NCI-H1105 (cell line): Measurements from ENCODE around the gene TMPRSS2.
A peak's percentile ranks its signal among the peaks of the same experiment; 100 is the strongest.
"Not testable (repeated sequence)": the region's sequence is repeated elsewhere in the genome, so short reads cannot be mapped to it uniquely, and the experiment has no call there.

ENCODE experiments used
- DNase-seq: peaks from one replicate; lab custom pipeline; 2025; lab: John Stamatoyannopoulos, UW

TMPRSS2 gene

DNA sequence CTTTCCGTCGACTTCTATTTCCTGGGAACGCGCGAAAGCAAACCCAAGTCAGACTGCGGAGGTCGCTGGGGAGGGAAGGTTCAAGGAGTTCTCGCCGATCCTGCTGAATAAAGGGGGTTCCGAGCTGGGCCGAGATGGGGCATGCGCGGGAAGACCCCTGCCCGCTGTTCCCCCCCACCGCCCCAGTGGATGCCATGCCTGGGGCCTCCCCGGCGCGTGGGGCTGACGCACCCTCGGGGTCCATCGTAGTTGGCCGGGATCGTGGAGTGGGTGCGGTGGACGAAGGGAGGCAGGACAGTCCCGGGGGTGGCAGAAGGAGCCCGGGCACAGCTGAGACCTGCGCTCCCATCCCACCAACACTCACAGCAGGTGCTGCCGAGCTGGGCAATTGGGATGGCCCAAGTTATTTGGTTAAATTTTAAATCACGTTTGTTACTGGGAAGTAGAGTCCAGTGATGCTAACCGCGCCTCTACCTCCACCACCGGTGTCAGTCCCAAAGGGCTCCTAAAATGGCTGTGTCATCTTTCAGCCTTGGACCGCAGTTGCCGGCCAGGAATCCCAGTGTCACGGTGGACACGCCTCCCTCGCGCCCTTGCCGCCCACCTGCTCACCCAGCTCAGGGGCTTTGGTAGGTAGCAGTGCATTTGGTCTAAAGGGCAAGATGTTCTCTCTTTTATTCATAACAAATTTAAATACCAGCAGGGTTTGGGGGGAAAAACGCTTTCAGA is 81.1 kb downstream of the TMPRSS2 start:
- DNase-seq: no peak

DNA sequence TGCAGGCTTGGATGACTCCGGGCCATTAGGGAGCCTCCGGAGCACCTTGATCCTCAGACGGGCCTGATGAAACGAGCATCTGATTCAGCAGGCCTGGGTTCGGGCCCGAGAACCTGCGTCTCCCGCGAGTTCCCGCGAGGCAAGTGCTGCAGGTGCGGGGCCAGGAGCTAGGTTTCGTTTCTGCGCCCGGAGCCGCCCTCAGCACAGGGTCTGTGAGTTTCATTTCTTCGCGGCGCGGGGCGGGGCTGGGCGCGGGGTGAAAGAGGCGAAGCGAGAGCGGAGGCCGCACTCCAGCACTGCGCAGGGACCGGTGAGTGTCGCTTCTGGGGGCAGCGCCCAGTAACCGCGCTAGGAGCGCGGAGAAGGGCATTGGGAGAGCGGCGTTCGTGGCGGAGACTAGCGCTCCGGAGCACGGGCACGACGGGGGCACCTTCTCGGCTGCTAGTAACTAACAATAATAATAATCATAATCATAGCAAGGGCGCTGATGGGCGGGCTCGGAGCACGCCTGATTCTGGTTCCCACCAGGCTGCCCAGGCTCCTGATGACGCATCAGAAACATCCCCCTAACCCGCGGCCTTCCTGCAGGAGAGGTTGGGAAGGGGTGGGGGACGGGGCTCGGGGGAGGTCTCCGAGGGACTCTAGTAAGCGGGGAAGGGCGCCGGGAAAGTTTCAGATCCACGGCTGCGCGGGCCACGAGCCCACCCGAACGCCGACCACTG is 81.8 kb downstream of the TMPRSS2 start, which contains the start of gene MX1:
MX1 (plus strand) TSS at position 286 of the 722 bp plus-strand sequence. CDS start 5,832 bp downstream, outside the sequence.
- no peak for DNase-seq

DNA sequence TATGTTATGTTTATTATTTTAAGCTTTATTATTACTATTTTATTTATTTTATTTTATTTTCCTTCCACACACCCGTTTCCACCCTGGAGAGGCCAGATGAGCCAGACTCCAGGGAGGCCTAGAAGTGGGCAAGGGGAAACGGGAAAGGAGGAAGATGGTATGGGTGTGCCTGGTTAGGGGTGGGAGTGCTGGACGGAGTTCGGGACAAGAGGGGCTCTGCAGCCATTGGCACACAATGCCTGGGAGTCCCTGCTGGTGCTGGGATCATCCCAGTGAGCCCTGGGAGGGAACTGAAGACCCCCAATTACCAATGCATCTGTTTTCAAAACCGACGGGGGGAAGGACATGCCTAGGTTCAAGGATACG is 82.4 kb downstream of the TMPRSS2 start:
- DNase-seq: no peak

DNA sequence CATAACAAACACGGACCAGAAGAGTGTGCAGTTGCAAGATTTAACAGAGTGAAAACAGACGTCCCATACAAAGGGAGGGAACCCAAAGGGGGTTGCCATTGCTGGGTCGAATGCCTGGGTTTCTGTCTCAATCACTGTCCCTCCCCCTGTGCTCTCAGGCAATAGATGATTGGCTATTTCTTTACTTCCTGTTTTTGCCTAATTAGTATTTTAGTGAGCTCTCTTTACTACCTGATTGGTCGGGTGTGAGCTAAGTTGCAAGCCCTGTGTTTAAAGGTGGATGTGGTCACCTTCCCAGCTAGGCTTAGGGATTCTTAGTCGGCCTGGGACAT is 84.7 kb downstream of the TMPRSS2 start:
- not testable (repeated sequence) for DNase-seq

DNA sequence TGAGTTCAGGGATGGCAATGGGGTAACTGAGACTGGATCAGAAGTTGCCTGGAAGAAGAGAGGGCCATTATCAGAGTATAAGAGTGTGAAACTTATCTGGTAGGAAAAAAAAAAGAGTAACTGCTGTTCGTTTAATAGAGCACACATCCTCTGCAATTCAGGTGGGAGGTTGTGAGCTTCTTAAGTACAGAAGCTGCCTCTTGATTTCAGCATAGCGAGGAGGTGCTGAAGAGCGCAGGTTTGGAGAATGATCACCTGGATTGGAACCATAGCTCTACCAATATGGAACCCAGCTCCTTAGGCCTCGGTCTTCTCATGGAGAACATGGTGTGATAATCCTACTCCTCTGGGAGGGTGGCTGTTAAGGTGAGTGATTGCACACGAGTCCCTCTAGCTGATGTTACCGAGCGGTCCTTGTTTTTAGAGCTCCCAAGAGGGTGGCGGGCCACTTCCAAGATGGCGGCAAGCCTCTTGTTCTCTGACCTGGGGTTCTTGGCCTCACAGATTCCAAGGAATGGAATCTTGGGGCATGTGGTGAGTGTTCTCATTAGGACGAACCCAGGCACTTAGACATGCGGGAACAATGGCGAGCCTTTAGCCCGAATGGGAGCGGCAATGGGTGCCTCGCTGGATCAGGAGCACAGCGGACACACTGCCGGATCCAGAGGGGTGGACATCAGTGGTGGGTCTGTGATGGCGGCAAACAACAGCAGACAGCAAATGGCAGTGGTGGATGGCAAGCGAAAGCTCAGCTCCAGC is 85.2 kb downstream of the TMPRSS2 start:
- DNase-seq: no peak

DNA sequence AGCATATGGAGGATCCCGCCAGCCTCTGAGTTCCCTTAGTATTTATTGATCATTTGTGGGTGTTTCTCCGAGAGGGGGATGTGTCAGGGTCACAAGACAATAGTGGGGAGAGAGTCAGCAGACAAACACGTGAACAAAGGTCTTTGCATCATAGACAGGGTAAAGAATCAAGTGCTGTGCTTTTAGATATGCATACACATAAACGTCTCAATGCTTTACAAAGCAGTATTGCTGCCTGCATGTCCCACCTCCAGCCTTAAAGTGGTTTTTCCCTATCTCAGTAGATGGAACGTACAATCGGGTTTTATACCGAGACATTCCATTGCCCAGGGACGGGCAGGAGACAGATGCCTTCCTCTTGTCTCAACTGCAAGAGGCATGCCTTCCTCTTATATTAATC is 87.0 kb downstream of the TMPRSS2 start:
- DNase-seq: not testable (repeated sequence)

DNA sequence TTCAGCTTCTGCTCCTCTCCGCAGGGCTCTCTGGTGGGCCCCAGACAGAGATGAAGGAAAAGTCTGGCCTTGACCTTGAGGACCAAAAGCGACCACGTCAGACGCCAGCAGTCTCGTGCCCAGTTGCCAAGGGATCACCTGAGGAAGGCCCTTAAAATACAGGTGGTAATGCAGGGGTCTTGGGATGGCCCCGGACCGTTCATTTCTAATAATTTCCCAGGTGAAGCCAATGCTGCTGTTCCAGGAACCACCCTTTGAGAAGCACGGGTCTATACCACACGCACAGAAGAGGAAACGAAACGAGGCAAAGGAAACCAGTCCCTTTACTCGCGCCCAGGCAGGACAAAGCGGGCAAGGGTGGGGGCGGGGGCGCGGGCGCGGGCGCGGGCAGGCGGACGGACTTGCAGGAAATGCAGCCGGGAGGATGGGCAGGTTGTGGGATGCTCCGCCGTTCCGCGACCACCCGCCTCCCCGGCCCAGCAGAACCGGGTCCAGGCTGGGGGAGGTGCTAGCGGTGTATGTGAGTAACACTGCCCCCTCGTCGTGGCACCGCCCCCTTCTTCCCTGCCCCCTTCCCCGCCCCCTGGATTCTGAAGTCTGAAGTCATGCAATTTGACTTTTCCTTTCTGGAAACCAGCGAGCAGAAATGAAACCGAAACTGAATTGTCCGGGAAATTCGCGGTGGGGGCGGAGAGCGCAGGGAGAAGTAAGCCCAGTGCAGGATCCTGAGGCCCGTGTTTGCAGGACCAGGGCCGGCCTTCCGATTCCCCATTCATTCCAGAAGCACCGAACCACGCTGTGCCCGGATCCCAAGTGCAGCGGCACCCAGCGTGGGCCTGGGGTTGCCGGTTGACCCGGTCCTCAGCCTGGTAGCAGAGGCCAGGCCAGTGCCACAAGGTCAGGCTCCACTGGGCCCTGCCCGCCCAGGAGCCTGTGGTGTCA is 87.8 kb downstream of the TMPRSS2 start:
- peak; percentile 77 for DNase-seq

DNA sequence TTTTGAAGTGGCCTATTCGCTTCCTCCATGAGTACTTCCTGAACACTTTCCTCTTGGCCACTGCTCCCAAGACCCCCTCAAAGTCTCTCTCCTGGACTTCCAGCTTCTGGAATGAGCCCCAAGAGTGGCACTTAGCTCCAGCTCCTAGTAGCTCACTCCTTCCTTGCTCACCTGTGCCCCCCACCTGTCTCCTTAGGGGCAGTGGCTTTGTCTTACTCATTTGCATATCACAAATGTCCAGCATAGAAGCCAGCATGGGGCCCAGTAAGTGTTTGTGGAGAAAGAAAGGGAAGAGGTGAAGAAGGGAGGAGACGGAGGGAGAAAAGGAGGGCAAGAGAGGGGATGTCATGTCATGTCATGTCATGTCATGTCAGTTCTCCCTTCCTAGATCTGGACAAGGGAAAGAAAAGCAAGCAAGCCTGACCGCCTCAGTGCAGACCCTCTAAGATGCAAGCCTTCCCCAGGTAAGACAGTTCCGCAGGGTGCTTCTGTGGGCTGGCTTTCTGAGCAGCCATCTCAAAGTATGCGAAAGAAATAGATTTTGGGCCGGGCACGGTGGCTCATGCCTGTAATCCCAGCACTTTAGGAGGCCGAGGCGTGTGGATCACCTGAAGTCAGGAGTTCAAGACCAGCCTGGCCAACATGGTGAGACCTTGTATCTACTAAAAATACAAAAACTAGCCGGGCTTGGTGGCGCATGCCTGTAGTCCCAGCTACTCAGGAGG is 88.8 kb downstream of the TMPRSS2 start:
- no peak for DNase-seq

DNA sequence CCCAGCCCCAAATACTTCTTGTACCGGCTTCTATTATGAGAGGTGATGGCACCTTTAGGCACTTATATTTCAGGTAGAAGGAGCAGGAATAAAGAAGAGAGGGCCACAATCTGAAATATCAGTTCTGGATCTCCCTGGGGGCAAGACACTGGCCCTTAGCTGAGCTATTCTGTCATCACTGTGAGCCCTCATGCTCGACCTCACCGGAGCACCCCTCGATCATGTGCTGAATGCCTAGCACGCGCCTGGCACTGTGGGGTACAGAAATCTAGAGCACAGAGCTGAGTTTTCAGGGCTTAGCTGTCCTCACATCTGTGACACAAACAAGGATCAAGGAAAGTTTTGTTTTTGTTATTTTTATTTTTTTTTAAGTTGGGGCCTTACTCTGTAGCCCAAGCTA is 89.6 kb downstream of the TMPRSS2 start:
- no peak for DNase-seq

DNA sequence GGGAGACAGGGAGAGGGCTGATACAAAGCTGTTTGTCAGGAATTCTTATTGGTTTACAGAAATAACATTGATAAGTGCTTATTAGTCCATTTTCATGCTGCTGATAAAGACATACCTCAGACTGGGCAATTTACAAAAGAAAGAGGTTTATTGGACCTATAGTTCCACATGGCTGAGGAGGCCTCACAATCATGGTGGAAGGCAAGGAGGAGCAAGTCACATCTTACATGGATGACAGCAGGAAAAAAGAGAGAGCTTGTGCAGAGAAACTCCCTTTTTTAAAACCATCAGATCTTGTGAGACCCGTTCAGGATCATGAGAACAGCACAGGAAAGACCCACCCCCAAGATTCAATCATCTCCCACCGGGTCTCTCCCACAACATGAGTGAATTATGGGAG is 90.5 kb downstream of the TMPRSS2 start:
- not testable (repeated sequence) for DNase-seq
